Measurements from ENCODE around the gene SCRN2. TPM values are rescaled to one million over a fixed set of nuclear protein-coding genes. Genes with fewer than 3 reads are reported as not detected.

SCRN2 gene
- total RNA-seq, 1 donor from 2014 or later: 37.8 TPM

DNA sequence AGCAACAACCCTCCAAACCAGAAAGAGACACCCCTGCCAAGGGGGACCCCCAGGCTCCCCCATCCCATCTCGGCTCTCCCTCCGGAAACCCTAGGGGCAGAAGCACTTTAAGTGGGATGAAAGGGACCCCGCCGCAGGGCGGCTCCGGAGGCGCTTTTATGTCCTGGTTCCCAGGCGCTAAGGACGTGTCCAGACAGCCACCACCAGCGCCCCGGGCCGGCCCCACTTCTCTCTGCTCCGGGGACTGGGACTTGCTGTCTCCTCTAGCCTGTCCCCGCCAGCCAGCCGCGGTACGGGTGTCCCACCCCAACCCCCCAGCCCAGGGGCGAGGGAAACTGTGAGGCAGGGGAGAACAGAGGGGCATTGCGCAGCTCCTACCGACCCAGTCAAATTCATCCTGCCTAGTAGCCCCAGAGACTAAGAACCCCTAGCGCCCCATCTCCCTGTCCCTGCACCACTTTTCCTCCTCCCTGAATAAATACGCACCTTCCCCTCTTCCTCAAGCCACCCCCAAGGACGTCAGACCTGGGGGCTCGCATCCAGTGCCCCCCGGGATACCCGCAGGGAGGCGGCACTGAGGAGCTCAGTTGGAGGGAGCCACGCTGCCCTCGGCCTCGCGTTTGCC lies 5.8 kb upstream of the SCRN2 start:
- no peaks in the 10 kb centered on the region for H3K9me3 Mint-ChIP-seq
- peaks cover 84% of the 10 kb centered on the region for H3K27me3 Mint-ChIP-seq (ENCODE audit: low read depth)
- H3K27ac Mint-ChIP-seq (ENCODE audit: unreplicated experiment): no peak overlapping the region
- no peak overlapping the region for H3K4me3 Mint-ChIP-seq
- H3K4me1 Mint-ChIP-seq: peaks cover 20% of the 10 kb centered on the region
- peak; percentile 25 for DNase-seq (ENCODE audit: low read depth, low spot score)
- H3K36me3 Mint-ChIP-seq (ENCODE audit: low read depth): no peaks in the 10 kb centered on the region
- TF ChIP-seq, protein P1, sequence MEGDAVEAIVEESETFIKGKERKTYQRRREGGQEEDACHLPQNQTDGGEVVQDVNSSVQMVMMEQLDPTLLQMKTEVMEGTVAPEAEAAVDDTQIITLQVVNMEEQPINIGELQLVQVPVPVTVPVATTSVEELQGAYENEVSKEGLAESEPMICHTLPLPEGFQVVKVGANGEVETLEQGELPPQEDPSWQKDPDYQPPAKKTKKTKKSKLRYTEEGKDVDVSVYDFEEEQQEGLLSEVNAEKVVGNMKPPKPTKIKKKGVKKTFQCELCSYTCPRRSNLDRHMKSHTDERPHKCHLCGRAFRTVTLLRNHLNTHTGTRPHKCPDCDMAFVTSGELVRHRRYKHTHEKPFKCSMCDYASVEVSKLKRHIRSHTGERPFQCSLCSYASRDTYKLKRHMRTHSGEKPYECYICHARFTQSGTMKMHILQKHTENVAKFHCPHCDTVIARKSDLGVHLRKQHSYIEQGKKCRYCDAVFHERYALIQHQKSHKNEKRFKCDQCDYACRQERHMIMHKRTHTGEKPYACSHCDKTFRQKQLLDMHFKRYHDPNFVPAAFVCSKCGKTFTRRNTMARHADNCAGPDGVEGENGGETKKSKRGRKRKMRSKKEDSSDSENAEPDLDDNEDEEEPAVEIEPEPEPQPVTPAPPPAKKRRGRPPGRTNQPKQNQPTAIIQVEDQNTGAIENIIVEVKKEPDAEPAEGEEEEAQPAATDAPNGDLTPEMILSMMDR (conservative IDR thresholded peaks at IDR 0.05): no peak

DNA sequence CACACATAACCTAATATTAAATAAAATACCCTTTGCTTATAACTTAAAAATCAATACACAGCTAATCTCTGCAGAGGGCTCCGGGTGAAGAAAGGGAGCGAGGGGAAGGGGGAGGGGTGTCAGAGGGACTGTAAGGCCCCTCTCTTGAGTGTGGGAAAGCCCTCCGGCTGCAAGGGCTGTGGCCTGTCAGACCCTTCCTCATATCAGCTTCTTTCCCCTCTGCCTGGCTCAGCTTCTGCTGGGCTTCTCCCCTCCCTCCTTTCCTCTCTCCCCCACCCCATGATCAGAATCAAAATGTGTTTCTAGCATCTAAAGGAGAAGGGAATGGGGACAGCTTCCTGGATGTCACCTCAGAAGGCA lies 4.6 kb upstream of the SCRN2 start:
- Mint-ChIP-seq H3K27me3 (ENCODE audit: low read depth) (peaks cover 78% of the 10 kb centered on the region), H3K27ac (ENCODE audit: unreplicated experiment) (no peak overlapping the region), H3K4me3 (no peak overlapping the region), H3K9me3 (no peaks in the 10 kb centered on the region), H3K36me3 (ENCODE audit: low read depth) (no peaks in the 10 kb centered on the region), H3K4me1 (peaks cover 24% of the 10 kb centered on the region)
- TF ChIP-seq, protein P1 (conservative IDR thresholded peaks at IDR 0.05): no peak
- no peak for DNase-seq (ENCODE audit: low read depth, low spot score)

DNA sequence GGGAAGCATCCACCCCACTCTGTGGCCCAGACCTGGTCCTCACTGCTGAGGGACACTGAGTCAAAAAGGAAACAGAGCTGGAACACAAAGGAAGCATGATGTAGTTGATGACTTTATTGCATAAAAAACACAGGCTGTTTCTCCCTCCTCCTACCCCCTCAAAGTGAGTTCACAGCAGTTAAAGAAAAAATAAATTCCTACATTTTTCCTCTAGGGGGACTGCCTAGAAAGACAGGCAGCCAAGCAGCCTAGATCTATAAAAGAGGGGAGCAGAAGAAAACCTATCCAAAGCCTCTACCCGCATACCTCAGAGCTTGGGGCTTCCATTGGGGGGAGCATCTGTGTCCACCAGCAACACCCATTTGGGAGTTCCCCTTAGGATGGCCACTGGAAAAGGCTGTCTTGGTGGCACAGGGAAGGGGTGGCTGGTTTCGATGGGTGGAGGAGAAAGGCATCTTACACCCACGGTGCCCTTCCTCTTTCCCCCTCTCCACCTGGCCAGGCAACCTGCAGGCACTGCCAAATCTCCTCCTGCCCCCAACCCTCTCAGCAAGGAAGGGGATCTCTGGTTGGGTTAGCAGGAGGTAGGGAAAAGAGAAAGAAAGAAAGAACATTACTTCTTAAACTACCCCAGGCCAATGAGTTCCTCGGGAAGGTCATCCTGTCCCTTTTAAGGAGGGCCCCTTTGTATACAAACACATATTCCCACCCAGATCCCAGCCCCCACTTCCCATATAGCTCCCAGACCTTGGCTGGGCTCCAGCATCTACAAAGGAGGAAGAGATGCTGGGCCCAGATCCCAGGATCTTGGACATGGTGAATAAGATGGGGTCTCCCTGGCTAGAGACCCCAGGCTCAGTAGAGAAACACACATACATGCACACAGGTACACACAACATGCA lies 4.0 kb upstream of the SCRN2 start:
- peaks cover 72% of the 10 kb centered on the region for H3K27me3 Mint-ChIP-seq (ENCODE audit: low read depth)
- no peaks in the 10 kb centered on the region for H3K36me3 Mint-ChIP-seq (ENCODE audit: low read depth)
- TF ChIP-seq, protein P1 (conservative IDR thresholded peaks at IDR 0.05): peak; percentile 55
- H3K4me3 Mint-ChIP-seq: peak overlapping the region; percentile 6
- DNase-seq (ENCODE audit: low read depth, low spot score): no peak
- peaks cover 27% of the 10 kb centered on the region for H3K4me1 Mint-ChIP-seq
- H3K27ac Mint-ChIP-seq (ENCODE audit: unreplicated experiment): no peak overlapping the region
- no peaks in the 10 kb centered on the region for H3K9me3 Mint-ChIP-seq

GRCh38 chr17:47844227-47844626 lies 3.2 kb upstream of the SCRN2 start:
- peaks cover 63% of the 10 kb centered on the region for H3K27me3 Mint-ChIP-seq (ENCODE audit: low read depth)
- no peak for DNase-seq (ENCODE audit: low read depth, low spot score)
- no peak overlapping the region for H3K27ac Mint-ChIP-seq (ENCODE audit: unreplicated experiment)
- no peaks in the 10 kb centered on the region for H3K36me3 Mint-ChIP-seq (ENCODE audit: low read depth)
- no peak overlapping the region for H3K4me3 Mint-ChIP-seq
- peaks cover 35% of the 10 kb centered on the region for H3K4me1 Mint-ChIP-seq
- TF ChIP-seq, protein P1 (conservative IDR thresholded peaks at IDR 0.05): no peak
- no peaks in the 10 kb centered on the region for H3K9me3 Mint-ChIP-seq

DNA sequence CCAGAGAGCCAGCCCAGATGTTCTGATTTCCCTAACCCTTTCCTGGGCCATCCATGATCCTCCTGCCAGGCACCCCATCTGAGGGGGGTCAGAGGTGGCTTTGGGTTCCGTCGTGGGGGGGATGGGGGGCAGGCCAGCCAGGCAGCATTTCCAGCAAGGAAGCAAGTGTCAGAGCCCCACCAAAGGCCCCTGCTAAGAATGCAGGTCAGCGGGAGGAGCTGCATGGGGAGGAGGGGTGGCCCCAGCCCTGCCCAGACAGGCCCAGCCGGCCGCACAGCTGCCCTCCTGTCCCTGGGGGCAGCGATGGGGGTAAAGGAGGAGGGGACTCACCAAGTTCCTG lies 2.3 kb upstream of the SCRN2 start:
- no peak for DNase-seq (ENCODE audit: low read depth, low spot score)
- H3K4me3 Mint-ChIP-seq: peak overlapping the region; percentile 77
- H3K27me3 Mint-ChIP-seq (ENCODE audit: low read depth): peaks cover 55% of the 10 kb centered on the region
- H3K9me3 Mint-ChIP-seq: no peaks in the 10 kb centered on the region
- TF ChIP-seq, protein P1 (conservative IDR thresholded peaks at IDR 0.05): no peak
- H3K27ac Mint-ChIP-seq (ENCODE audit: unreplicated experiment): no peak overlapping the region
- no peaks in the 10 kb centered on the region for H3K36me3 Mint-ChIP-seq (ENCODE audit: low read depth)
- H3K4me1 Mint-ChIP-seq: peaks cover 35% of the 10 kb centered on the region
